ENCODE data around the gene AVEN. TPM values are rescaled to one million over a fixed set of nuclear protein-coding genes. Genes with fewer than 3 reads are reported as not detected.

AVEN gene
- polyA plus RNA-seq, 1 donor = 13.0 TPM

DNA sequence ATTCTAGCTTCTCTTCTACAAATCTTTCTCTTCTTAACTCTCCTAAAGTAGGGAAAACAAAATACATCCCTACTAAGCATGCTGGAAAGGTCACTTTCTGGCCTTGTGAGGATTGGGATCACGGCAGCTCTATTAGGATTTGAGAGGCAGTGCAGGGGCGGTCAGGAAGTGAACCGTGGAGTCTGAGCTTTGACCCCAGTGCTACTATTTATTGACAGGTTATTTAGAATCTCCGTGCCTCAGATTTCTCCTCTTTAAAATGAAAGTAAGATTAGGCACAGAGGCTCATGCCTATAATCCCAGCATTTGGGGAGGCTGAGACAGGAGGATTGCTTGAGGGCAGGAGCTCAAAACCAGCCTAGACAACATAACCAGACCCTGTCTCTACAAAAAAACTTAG, 112.7 kb downstream of the AVEN start:
- no peak for DNase-seq

DNA sequence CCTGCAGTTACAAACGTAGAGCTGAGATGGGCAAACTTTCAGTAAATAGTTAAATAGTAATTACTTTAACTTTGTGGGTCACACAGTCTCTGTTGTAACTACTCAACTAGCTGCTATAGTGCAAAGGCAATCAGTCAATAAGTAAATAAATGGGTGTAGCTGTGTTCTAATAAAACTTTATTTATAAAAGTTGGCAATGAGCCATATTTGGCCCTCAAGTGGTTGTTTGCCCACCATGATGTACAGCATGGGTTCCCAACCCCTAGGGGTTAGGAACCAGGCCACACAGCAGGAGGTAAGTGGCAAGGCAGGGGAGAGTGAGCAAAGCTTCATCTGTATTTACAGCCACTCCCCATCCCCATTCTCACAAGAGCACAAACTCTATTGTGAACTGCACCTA, 115.6 kb downstream of the AVEN start:
- DNase-seq = no peak

DNA sequence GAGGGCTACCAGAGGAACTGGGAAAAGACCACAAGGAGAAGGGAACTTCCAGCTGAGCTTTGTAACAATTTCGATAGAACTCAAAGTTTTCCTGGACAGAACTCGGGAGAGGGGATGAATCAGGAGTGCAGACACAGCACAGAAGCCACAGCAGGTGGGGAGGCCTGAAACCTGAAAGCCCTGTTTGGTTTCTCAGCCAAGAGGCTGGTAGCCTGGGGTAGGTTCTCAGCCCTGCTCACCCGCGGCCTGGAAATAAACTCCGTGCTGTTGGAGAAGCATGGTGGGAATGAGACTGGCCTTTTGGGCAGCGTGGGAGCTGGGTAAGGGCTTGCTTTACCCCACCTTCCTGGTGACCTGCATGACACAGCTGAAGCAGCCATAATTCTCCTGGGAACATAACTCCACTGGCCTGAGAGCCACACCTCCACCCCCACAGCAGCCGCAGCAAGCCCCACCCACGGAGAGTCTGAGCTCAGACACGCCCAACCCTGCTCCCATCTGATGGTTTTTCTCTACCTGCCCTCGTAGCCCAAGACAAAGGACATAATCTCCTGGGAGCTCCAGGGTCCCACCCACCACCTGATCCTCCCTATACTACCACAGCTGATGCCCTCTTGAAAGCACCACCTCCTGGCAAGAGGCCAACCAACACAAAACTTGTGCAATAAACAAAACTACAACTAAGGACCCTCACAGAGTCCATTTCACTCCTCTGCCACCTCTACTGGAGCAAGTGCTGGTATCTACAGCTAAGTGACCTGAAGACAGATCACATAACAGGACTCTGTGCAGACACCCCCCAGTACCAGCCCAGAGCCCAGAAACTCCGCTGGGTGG, 123.2 kb downstream of the AVEN start:
- peak; percentile 33 for DNase-seq

DNA sequence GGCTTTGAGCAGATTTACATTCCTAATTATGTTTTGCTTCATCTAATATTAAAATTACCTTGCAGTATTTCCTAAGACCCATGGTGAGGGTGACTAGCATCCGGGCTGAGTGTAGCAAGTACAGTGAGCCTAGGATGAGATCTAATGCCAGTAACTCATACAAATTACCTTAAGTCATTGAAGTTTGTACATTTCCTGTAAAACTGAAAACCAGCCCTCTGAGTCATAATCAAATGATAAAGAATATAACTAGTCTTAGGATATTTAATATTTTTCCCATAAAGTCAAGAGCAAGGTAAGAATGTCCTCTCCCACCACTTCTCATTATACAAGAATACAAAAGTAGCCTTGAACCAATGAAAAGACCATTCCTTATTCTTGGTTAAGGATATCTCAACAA, 125.5 kb downstream of the AVEN start:
- DNase-seq = no peak

DNA sequence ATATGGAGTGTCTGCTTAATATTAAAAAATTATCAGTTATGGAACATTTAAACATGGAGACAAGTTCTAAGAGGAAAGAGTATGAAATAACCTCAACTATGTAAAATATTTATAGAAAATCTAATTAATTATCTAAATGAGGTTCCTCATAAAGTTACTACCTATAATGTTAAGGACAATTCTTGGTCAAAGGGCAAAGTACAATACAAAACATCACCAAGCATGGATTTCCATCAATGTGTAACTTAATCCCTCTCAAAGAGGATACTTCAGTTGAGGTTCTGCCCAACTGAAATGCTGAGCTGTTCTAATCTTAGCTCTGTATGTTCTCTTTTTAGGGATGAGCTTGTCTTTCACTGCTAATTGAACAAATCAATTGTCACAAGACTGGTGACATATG, 126.7 kb downstream of the AVEN start:
- DNase-seq = no peak

- DNase-seq = no peak
Observed at GRCh38 chr15:33910741-33911140, 128.3 kb downstream of the AVEN start.

- DNase-seq = no peak
Observed at GRCh38 chr15:33908406-33908805, 130.6 kb downstream of the AVEN start.

DNA sequence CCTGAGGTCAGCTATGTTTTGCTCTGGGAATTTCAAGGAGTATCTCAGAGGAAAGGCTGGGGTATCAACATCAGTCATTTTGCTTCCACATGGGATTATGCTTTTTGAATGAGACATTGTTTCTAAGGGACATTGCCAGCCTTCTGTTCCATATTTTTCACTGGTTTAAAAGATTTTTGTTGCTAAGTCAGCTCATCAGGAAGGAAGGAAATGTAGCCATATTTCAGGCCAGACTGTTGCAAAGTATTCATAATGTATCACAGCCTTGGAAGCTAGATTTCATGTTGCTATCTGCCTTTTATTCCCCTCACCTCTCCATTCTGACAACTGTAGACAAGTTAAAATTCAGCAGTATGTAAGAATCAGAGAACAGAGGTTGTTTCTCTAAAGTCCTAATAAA, 131.7 kb downstream of the AVEN start:
- DNase-seq = no peak

- no peak for DNase-seq
Observed at GRCh38 chr15:33903661-33904060, 135.3 kb downstream of the AVEN start.

- DNase-seq = no peak
Observed at GRCh38 chr15:33902043-33902442, 137.0 kb downstream of the AVEN start.

GRCh38 chr15:33894193-33894592, 144.8 kb downstream of the AVEN start:
- no peak for DNase-seq

GRCh38 chr15:33888176-33888575, 150.8 kb downstream of the AVEN start:
- peak; percentile 42 for DNase-seq

DNA sequence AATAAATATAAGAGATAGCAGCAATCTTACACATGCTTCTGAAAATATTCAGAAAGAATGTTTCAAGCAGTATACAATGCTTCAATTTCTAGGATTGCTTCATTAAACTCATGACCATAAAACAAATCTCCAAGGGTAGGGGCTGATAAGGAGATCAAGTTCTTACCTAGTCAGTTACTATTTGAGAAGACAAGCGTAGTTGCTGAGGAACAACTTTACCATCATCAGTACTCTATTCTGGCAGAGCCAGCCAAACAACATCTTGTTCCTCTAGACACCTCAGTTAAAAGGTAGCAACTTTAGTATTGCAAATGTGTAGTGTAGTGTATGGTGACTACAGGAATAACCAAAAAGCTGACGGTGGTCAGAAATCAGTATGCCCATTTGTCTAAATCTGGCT, 156.1 kb downstream of the AVEN start:
- no peak for DNase-seq

- DNase-seq = no peak
Observed at GRCh38 chr15:33874156-33874555, 164.8 kb downstream of the AVEN start.

DNA sequence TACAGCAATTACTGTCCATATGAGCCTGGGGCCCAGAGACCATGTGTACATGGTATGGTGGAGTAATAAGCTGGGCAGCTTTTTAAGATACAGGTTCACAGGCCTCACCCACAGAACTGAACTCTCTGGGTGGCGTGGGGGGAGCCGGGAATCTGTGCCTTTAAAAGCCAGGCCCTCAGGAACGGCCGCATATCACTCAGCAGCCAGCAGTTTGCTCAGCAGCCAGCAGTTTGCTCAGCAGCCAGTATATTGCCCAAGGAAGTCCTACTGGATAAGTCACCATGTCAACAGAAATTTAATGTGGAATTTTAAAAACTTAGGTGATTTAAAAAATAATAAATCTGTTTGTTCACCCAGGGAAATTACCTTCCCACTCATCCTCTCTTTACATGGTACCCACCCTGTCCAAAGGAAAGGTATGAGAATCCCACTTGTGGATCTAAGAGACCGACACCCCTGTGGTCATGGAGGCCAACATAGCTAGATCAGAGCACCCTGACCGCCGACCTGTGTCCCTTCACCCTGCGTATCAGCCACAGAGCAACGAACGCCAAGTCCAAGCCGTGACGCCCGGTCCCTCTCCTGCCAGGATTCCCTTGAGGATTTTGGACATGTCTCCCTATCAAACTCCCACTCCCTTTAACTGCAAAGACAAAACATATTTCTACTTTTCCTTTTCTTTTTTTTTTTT, 166.4 kb downstream of the AVEN start:
- DNase-seq = no peak

- DNase-seq = no peak
Observed at GRCh38 chr15:33871980-33872379, 167.0 kb downstream of the AVEN start.

GRCh38 chr15:33866101-33866737, 172.8 kb downstream of the AVEN start:
- DNase-seq = no peak

- no peak for DNase-seq
Observed at GRCh38 chr15:33865416-33865815, 173.6 kb downstream of the AVEN start.

DNA sequence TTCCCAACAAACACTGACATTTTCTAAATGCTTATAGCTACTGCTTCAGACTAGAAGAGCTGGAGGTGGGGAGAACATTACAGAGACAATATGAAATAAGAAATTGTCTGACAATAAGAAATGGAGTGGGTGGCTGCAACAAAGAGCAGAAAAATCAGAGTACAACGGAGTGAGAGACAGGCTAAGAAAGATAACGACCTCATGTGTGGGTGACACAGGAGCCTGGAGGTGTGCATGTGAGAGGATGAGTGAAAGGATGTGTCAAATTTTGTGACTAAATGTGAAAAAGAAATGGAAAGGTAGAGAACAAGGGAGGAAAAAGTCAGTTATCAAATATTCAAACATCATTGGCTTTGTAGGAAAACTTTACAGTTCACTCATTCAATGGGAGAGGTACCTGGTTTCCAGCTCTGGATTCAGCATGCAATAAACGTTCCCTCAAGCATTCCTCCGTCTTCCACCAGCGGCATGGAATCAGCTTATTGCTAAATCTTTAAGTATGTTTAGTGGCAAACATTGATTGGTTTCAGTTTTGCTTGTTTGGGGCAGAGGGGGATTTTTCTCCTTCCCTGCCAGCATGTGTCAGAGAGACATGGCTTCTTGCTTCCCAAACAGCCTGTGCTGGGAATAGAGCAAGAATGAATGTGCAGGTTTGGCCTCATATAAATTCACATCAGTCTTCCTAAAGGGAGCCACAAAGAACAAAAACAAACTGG, 174.5 kb downstream of the AVEN start:
- no peak for DNase-seq

DNA sequence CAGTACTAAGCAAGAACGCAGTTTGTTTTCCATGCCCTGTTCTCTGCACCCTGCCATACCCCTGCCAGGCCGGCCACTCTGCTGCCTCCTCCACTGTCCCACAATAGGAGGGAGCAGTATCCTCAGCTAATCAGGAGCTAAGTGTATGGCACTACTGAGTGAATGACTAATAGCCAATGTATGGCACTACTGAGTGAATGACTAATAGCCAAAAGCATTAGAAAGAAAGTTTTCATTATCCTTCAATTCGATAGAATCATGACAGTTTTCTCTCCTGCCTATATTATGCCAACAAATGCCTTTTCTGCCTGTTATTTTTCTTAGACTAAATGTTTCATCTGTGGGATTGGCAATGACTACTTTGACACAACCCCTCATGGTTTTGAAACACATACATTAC, 178.2 kb downstream of the AVEN start:
- no peak for DNase-seq

DNA sequence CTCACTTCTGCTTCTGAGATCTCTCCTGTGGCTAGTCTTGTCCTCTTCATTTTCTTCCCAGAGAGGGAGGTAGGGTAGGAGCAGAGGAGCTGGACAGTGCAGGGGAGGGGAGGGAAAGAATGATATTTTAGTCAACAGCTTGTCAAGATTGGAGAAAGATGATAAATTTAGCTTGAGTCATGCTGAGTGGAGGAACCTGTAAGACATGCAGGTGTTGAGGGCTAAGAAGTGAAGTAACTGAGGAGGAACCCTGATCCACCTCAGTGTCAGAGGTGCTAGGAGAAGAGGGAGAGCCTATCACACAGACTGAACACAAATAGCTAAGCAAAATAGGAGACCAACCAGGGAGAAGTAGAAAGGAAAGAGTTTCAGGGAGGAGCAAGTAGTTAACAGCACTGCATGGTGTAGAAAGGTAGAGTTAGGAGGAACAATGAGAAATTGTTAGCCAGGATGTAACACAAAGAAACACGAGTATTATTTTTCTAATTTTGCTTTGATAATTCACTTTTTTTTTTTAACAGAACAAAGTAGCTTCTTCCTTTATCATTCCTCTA, 178.9 kb downstream of the AVEN start:
- no peak for DNase-seq

DNA sequence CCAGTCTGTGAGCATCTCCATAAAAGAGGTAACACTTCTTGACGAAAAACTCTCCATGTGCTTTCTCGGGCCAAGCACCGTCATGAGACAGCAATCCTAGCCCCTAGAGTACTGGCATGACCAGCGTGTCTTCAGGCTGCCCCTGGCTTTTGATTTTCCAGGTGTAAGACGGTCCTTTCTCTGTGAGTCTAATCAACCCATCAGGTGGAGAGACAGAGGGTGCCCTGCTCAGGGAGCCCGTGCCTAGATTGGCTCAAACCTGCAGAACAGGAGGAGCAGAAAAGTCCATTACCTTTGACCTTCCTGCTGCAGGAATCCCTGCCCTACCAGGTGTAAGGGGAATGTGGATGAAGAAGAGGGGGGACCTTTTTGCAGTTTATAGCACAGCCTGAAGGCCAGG, 180.2 kb downstream of the AVEN start:
- no peak for DNase-seq

All from left kidney (tissue), 2 donors.